OCI-M1 (cell line): ENCODE results near the gene PRKD1.

ENCODE experiments used
- DNase-seq: peaks from one replicate; lab custom pipeline; 2025; lab: John Stamatoyannopoulos, UW

Gene PRKD1

DNA sequence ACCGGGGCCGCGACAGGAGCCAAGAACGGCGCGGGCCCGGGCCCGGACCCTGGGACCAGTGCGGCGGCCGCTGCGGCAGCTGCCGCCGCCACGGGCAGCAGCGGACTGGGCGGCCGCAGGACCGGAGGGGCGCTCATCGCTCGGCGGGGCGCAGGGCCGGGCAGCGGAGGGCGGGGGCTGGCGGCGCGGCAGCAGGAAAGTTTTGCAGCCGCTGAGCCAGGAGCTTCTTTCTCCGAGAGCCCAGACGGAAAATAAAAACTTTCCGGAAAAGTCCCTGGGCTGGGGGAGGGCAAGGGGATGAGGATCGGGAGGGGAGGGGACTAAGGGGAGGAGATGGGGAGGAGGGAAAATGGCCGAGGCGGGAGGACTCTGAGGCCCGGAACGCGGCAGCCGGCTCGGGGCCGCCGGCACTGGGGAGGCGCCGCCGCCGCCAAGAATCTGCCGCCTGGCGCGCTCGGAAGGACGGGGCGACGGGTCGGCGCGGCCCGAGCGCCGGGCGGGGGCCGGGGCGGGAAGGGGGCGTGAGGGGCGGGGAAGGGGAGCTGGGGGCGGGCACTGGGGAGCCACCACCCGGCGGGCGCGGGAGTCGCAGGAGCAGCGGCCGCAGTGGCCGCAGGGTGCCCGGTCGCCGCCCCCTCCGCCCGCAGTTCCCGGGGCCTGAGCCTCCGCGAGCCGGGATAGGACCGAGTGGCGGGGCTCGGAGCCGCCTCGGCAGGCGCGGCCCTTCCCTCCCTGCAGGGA, at the start of gene PRKD1:
PRKD1 (minus strand) TSS at position 472 of the 741 bp plus-strand sequence.
- DNase-seq = no peak

- DNase-seq = no peak
Measured at GRCh38 chr14:29971101-29971500, 43.5 kb upstream of the PRKD1 start.

DNA sequence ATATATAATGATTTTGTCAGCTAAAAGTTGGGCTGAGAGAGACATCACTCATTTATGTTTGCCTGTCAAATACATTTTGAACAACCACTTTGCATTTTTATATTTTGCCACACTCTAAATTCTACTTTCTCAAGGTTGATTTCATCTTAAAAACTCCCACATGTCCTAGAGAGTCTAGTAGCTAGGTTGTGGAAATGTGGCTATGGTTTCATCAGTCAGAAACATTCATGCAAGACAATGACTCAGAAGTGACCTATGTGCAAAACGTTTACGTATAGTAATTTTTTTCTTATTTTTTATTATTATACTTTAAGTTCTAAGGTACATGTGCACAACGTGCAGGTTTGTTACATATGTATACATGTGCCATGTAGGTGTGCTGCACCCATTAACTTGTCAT, 27.4 kb upstream of the PRKD1 start:
- no peak for DNase-seq

DNA sequence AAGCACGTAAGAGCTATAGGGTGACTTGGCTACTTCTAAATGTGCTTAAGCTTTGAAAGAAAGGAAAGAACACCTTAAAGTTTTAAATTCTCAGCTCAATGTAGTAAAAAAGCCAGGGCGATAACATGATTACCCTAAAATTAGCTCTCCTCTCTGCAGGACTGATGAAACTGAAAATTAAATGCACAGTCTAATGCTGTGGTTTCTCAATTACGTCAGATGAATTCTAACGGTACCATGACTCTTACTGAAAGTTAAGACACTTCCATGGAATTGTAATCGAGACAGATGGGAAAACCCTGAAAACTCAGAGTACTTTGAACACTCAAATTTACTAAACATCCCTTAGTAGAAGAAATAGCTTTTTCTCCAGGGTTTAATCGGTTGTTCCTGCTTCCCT, 25.9 kb upstream of the PRKD1 start:
- peak; percentile 5 for DNase-seq

GRCh38 chr14:29944091-29944490, 16.4 kb upstream of the PRKD1 start:
- no peak for DNase-seq

DNA sequence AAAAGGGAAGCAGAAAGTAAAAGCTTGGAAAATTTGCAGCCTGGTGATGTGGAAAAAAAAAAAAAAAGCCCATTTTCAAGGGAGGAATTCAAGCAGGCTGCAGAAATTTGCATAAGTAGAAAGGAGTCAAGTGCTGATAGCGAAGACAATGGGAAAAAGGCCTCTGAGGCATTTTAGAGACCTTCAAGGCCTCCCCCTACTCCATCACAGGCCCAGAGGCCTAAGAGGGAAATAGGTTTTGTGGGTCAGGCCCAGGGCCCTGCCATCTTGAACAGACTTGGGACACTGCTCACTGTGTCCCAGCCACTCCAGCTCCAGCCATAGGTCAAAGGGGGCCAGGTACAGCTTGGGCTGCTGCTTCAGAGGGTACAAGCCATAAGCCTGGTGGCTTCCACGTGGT, 13.8 kb upstream of the PRKD1 start:
- DNase-seq = no peak

GRCh38 chr14:29940482-29940881, 12.8 kb upstream of the PRKD1 start:
- DNase-seq = no peak

DNA sequence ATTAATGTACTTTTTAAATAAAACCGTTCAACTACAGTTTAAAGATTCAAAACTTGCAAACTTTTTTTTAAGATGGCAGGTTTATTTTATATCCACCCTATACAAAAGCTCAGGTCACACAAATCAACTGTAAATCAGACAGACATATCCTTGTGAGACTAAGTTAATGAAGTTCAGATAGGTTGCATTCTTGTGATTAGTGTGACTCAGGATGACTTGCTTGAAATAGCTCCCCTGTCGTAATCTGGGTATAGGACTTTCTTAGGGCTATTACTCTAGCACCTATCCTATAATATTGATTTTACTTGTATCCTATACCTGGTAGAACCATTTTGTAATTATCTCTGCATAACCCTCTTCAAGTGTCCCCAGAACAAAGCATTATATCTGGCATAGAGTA, 9.5 kb upstream of the PRKD1 start:
- no peak for DNase-seq

GRCh38 chr14:29930283-29930682, 2.6 kb upstream of the PRKD1 start:
- no peak for DNase-seq

GRCh38 chr14:29928117-29928640, 532 bp upstream of the PRKD1 start:
- no peak for DNase-seq

GRCh38 chr14:29926701-29927375, 809 bp downstream of the PRKD1 start:
- no peak for DNase-seq

DNA sequence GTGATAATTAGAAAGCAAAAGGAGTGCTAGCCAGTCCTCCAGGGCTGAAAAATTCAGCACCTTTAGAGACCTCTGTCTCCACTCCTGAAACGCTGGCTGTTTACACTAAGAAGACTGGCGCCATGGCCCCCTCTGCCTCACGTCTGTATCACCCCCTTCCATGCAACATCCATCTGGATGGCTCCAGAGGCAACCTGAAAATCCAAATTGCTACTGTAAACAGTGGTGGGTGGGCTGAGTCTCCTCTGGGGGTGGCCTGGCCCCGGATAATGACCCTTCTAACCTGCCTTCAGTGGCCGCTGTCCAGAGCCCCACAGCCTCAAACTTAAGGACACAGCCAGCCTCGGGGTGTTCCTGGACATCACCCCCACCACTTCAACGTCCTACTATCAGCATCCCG, 1.4 kb downstream of the PRKD1 start:
- no peak for DNase-seq

DNA sequence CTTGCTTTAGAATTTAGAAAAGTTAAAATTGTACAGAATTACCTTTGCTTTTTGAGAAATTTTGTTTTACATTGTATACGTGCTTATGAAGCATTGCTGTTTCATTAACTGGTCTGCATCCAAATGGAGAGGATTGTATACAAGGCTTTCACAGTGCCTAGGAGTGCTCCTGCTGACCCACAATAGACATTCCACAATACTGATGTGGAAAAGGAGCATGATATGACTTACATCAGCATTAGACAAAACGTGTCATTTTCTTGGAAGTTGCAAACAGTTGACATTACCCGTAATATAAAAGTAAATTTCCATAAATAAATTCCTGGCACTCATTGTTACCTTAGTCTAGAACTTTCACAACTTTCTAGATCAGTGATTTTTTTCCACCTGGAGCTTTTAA, 1.9 kb downstream of the PRKD1 start:
- DNase-seq = no peak

DNA sequence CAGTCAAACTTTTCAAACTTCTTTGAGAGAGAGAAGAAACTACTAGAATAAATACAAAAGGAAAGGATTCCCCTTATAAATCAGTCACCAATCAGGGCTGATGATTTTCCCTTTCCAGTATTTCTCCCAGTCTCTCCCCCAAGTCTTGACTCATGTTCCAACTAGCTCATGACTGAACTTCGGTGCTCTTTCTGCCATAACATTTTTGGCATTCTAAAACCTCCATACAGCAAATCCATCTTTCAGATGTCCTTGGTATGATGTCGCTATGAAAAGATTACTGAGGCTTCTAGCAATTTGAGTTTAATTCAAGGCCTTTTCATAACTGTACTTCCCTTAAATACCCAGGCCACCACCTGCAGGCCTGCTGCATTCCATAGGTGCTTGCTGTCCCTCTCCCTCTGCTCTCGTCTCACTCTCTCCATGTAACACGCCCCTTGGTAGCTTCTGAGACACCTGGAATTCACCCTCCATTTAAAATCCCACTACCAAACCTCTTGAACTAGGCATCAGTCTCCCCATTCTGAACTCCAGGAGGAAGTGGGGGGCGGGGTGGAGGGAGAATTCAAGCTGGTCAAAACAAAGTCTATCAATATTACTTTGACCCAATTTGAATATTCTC, 2.4 kb downstream of the PRKD1 start:
- DNase-seq = no peak

DNA sequence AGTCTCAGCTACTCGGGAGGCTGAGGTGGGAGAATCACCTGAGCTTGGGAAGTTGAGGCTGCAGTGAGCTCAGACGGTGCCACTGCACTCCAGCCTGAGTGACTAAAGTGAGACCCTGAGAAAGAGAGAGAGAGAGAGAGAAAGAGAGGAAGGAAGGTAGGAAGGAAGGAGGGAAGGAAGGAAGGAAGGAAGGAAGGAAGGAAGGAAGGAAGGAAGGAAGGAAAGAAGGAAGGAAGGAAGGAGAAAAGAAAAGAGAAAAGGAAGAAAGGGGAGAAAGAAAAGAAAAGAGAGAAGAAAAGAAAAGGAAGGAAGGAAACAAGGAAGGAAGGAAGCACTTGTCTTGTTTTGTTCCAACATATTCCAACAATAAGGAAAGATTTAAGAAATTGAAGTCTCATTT, 7.8 kb downstream of the PRKD1 start:
- no peak for DNase-seq

DNA sequence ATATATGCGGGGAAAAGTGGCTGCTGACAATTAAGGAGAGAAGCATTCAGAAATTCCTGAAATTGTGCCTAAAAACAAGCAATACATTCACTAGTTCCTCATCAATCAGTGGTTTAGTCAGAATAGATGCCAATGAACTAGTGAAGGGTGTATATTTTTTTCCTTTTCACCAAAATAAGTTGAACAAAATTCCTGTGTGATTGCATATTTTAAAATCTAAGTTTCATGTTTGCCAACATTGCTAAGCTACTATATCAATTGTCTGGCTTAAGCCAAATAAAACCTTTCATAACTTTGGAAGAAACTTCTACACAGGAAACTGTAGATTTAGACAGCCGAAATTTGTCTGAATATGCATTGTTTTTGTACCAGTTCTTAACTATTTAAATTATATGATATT, 8.7 kb downstream of the PRKD1 start:
- no peak for DNase-seq

- no peak for DNase-seq
Measured at GRCh38 chr14:29913566-29913965, 14.1 kb downstream of the PRKD1 start.

DNA sequence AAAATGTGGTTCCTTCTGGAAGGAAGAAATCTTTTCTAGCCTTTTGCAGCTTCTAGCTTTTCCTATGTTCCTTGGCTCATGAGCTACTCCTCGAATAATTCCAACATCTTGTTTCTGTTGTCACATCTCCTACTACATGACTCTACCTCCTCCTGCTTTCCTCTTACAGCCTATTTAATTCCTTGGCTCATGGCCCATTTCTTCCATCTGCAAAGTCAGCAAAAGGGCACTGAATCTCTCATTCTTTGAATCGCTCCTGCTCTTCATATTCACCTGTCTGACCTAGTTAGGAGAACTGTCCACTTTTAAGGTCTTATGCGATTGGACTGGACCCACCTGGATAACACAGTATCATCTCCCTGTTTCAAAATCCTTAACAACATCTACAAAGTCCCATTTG, 15.8 kb downstream of the PRKD1 start:
- DNase-seq = no peak

- DNase-seq = no peak
Measured at GRCh38 chr14:29908652-29909577, 18.7 kb downstream of the PRKD1 start.

DNA sequence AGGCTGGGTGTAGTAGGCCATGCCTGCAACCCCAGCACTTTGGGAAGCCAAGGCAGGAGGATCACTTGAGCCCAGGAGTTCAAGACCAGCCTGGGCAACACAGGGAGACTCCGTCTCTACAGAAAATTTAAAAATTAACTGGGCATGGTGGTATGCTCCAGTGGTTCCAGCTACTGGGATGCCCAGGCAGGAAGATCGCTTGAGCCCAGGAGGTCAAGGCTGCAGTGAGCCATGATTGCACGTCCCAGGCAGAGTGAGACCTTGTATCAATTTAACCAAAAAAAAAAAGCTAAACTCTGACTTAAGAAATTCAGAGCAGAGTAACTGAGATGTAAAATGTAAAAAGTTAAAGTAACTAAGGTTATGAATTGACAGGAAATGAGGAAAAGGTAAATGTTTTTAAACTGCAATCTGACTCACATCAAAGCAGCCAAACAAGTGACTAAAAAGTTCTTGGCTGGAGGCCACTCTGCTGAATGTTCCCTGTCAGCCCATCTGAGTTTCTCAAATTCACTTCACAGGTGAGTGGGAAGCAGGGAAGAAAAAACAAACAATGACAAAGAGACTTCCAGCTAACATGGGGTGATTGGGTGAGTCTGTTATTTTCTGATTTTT, 21.3 kb downstream of the PRKD1 start:
- no peak for DNase-seq

GRCh38 chr14:29905543-29905942, 22.1 kb downstream of the PRKD1 start:
- DNase-seq = no peak
